HepG2 (cell line): Measurements from ENCODE around the gene RASIP1. TPM values are rescaled to one million over a fixed set of nuclear protein-coding genes. Genes with fewer than 3 reads are reported as not detected.

Source experiments
- ELF1 ChIP-seq: sonication (generic); formaldehyde crosslinking; IDR thresholded peaks from 2 replicates; pipeline ENCODE4 v1.4.0; 2020; ENCODE audit warnings: missing genetic modification reagents
- FOXP1 ChIP-seq, 2 experiments: fragments of 450-650 bp in 1 of 2; IDR thresholded peaks; 2 replicates each; pipeline ENCODE4 v1.6.1; 2017 to 2018; ENCODE audit warnings: antibody characterized with exemption in 1 of 2
- GATAD1 ChIP-seq: IDR thresholded peaks from 2 replicates; pipeline ENCODE4 v1.6.1; 2016; ENCODE audit warnings: missing genetic modification reagents, missing compliant biosample characterization
- GPN1 ChIP-seq: sonication (generic); formaldehyde crosslinking; IDR thresholded peaks from 2 replicates; pipeline ENCODE4 v1.5.1; 2020; ENCODE audit warnings: missing genetic modification reagents, borderline replicate concordance
- HOXA7 ChIP-seq: sonication (generic); formaldehyde crosslinking; IDR thresholded peaks from 2 replicates; pipeline ENCODE4 v1.8.1; 2022; ENCODE audit warnings: mild to moderate bottlenecking, missing genetic modification reagents, moderate library complexity
- IKZF1 ChIP-seq: fragments of 450-650 bp; IDR thresholded peaks from 2 replicates; pipeline ENCODE4 v1.7.1; 2016
- PHF21A ChIP-seq: sonication (generic); formaldehyde crosslinking; IDR thresholded peaks from 2 replicates; pipeline ENCODE4 v1.5.0; 2020; ENCODE audit warnings: mild to moderate bottlenecking, missing genetic modification reagents
- SAP130 ChIP-seq: IDR thresholded peaks from 2 replicates; pipeline ENCODE4 v1.6.1; 2016; ENCODE audit warnings: low read depth
- YEATS2 ChIP-seq: sonication (generic); formaldehyde crosslinking; IDR thresholded peaks from 2 replicates; pipeline ENCODE4 v1.4.0; 2020; ENCODE audit warnings: missing genetic modification reagents, borderline replicate concordance
- ZNF264 ChIP-seq: sonication (generic); formaldehyde crosslinking; IDR thresholded peaks from 2 replicates; pipeline ENCODE4 v1.4.0; 2020; ENCODE audit warnings: missing genetic modification reagents
- ZNF577 ChIP-seq: sonication (generic); formaldehyde crosslinking; IDR thresholded peaks from 2 replicates; pipeline ENCODE4 v1.4.0; 2020; ENCODE audit warnings: mild to moderate bottlenecking, low read depth, missing genetic modification reagents, borderline replicate concordance
- ZNF776 ChIP-seq: sonication (generic); formaldehyde crosslinking; IDR thresholded peaks from 2 replicates; pipeline ENCODE4 v1.4.0; 2020; ENCODE audit warnings: mild to moderate bottlenecking, missing genetic modification reagents
- polyA plus RNA-seq, 8 experiments: library from polyadenylated mRNA; depleted of rRNA in 3 of 8; stranded (reverse) in 7 of 8; unstranded in 1 of 8; fragments of >200 nt; fragmentation: Illumina TruSeq in 4 of 8; extraction: Trizol in 4 of 8; gene quantifications; 2 replicates each; pipeline versions ENCODE4 v1.2.1 to v1.2.3, GENCODE V29; 2011 to 2016; ENCODE audit warnings: low read depth in 4 of 8, missing spikeins in 1 of 8, mixed read lengths in 1 of 8; ENCODE audit not compliant: insufficient read depth in 1 of 8
- total RNA-seq, 5 experiments: library from RNA; depleted of rRNA; stranded (reverse); fragments of >200 nt; fragmentation: Illumina TruSeq; extraction: Trizol; gene quantifications; 2 replicates each; pipeline ENCODE4 v1.2.3, GENCODE V29; 2016; ENCODE audit warnings: low read depth in 1 of 5
- TF ChIP-seq, protein P1 (sequence below): sonication (generic); formaldehyde crosslinking; IDR thresholded peaks from 2 replicates; pipeline ENCODE4 v1.4.0; 2020; ENCODE audit warnings: mild to moderate bottlenecking, missing genetic modification reagents
- TF ChIP-seq, protein P2 (sequence below): sonication (generic); formaldehyde crosslinking; IDR thresholded peaks from 2 replicates; pipeline ENCODE4 v1.8.1; 2023; ENCODE audit warnings: missing genetic modification reagents, inconsistent platforms, borderline replicate concordance
- TF ChIP-seq, protein P3 (sequence below): sonication (generic); formaldehyde crosslinking; IDR thresholded peaks from 2 replicates; pipeline ENCODE4 v1.4.0; 2020; ENCODE audit warnings: mild to moderate bottlenecking, missing genetic modification reagents
- TF ChIP-seq, protein P4 (sequence below): sonication (generic); formaldehyde crosslinking; IDR thresholded peaks from 2 replicates; pipeline ENCODE4 v1.4.0; 2020; ENCODE audit warnings: low read depth, missing genetic modification reagents
- TF ChIP-seq, protein P5 (sequence below): sonication (generic); formaldehyde crosslinking; IDR thresholded peaks from 2 replicates; pipeline ENCODE4 v1.5.1; 2020; ENCODE audit warnings: mild to moderate bottlenecking, missing genetic modification reagents, moderate library complexity

Gene RASIP1
- total and polyA plus RNA-seq, 2 of the 13 experiments (the other 11 are each of a cell fraction or from before 2014, with no cell fraction given), result 0.44 to 0.58 TPM

DNA sequence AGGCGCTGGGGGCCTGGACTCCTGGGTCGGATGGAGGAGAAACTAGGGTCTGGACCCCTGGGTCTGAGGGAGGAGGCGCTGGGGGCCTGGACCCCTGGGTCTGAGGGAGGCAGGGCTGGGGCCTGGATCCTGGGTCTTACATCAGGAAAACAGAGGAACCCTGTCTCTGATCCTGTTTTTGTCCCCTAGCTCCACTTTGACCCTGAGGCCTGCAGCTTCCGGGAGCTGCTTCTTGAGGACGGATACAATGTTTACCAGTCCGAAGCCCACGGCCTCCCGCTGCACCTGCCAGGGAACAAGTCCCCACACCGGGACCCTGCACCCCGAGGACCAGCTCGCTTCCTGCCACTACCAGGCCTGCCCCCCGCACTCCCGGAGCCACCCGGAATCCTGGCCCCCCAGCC is 17.3 kb upstream of the RASIP1 start (continued):
- TF ChIP-seq, protein P1, sequence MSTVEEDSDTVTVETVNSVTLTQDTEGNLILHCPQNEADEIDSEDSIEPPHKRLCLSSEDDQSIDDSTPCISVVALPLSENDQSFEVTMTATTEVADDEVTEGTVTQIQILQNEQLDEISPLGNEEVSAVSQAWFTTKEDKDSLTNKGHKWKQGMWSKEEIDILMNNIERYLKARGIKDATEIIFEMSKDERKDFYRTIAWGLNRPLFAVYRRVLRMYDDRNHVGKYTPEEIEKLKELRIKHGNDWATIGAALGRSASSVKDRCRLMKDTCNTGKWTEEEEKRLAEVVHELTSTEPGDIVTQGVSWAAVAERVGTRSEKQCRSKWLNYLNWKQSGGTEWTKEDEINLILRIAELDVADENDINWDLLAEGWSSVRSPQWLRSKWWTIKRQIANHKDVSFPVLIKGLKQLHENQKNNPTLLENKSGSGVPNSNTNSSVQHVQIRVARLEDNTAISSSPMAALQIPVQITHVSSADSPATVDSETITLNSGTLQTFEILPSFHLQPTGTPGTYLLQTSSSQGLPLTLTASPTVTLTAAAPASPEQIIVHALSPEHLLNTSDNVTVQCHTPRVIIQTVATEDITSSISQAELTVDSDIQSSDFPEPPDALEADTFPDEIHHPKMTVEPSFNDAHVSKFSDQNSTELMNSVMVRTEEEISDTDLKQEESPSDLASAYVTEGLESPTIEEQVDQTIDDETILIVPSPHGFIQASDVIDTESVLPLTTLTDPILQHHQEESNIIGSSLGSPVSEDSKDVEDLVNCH (CRISPR knock-in tag), result no peak
- TF ChIP-seq, protein P2, sequence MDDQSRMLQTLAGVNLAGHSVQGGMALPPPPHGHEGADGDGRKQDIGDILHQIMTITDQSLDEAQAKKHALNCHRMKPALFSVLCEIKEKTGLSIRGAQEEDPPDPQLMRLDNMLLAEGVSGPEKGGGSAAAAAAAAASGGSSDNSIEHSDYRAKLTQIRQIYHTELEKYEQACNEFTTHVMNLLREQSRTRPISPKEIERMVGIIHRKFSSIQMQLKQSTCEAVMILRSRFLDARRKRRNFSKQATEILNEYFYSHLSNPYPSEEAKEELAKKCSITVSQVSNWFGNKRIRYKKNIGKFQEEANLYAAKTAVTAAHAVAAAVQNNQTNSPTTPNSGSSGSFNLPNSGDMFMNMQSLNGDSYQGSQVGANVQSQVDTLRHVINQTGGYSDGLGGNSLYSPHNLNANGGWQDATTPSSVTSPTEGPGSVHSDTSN (CRISPR knock-in tag), result no peak
- no peak for TF ChIP-seq YEATS2 (CRISPR knock-in tag)
- TF ChIP-seq ZNF776 (CRISPR knock-in tag), result no peak
- peak; percentile 42; the same call in 1 of the 2 replicates for TF ChIP-seq ZNF264
- TF ChIP-seq, protein P3, sequence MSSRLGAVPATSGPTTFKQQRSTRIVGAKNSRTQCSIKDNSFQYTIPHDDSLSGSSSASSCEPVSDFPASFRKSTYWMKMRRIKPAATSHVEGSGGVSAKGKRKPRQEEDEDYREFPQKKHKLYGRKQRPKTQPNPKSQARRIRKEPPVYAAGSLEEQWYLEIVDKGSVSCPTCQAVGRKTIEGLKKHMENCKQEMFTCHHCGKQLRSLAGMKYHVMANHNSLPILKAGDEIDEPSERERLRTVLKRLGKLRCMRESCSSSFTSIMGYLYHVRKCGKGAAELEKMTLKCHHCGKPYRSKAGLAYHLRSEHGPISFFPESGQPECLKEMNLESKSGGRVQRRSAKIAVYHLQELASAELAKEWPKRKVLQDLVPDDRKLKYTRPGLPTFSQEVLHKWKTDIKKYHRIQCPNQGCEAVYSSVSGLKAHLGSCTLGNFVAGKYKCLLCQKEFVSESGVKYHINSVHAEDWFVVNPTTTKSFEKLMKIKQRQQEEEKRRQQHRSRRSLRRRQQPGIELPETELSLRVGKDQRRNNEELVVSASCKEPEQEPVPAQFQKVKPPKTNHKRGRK (CRISPR knock-in tag), result no peak
- TF ChIP-seq GPN1 (CRISPR knock-in tag), result no peak
- TF ChIP-seq SAP130 (CRISPR knock-in tag), result 0 out of 2 replicates have a peak, but pooled peaks have one; percentile 24
- TF ChIP-seq ZNF577 (CRISPR knock-in tag), result no peak
- 0 out of 2 replicates have a peak, but pooled peaks have one; percentile 25 for TF ChIP-seq PHF21A (CRISPR knock-in tag)
- TF ChIP-seq ELF1 (CRISPR knock-in tag), result peak; percentile 64
- TF ChIP-seq FOXP1 (IDR thresholded peaks at IDR 0.05), result no peak
- 0 out of 2 replicates have a peak, but pooled peaks have one; percentile 12 for TF ChIP-seq FOXP1 (CRISPR knock-in tag; IDR thresholded peaks at IDR 0.05)
- TF ChIP-seq IKZF1, result no peak
- no peak for TF ChIP-seq GATAD1 (CRISPR knock-in tag)
- TF ChIP-seq, protein P4, sequence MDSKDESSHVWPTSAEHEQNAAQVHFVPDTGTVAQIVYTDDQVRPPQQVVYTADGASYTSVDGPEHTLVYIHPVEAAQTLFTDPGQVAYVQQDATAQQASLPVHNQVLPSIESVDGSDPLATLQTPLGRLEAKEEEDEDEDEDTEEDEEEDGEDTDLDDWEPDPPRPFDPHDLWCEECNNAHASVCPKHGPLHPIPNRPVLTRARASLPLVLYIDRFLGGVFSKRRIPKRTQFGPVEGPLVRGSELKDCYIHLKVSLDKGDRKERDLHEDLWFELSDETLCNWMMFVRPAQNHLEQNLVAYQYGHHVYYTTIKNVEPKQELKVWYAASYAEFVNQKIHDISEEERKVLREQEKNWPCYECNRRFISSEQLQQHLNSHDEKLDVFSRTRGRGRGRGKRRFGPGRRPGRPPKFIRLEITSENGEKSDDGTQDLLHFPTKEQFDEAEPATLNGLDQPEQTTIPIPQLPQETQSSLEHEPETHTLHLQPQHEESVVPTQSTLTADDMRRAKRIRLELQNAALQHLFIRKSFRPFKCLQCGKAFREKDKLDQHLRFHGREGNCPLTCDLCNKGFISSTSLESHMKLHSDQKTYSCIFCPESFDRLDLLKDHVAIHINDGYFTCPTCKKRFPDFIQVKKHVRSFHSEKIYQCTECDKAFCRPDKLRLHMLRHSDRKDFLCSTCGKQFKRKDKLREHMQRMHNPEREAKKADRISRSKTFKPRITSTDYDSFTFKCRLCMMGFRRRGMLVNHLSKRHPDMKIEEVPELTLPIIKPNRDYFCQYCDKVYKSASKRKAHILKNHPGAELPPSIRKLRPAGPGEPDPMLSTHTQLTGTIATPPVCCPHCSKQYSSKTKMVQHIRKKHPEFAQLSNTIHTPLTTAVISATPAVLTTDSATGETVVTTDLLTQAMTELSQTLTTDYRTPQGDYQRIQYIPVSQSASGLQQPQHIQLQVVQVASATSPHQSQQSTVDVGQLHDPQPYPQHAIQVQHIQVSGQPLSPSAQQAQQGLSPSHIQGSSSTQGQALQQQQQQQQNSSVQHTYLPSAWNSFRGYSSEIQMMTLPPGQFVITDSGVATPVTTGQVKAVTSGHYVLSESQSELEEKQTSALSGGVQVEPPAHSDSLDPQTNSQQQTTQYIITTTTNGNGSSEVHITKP (CRISPR knock-in tag), result no peak
- no peak for TF ChIP-seq HOXA7 (CRISPR knock-in tag)
- TF ChIP-seq, protein P5, sequence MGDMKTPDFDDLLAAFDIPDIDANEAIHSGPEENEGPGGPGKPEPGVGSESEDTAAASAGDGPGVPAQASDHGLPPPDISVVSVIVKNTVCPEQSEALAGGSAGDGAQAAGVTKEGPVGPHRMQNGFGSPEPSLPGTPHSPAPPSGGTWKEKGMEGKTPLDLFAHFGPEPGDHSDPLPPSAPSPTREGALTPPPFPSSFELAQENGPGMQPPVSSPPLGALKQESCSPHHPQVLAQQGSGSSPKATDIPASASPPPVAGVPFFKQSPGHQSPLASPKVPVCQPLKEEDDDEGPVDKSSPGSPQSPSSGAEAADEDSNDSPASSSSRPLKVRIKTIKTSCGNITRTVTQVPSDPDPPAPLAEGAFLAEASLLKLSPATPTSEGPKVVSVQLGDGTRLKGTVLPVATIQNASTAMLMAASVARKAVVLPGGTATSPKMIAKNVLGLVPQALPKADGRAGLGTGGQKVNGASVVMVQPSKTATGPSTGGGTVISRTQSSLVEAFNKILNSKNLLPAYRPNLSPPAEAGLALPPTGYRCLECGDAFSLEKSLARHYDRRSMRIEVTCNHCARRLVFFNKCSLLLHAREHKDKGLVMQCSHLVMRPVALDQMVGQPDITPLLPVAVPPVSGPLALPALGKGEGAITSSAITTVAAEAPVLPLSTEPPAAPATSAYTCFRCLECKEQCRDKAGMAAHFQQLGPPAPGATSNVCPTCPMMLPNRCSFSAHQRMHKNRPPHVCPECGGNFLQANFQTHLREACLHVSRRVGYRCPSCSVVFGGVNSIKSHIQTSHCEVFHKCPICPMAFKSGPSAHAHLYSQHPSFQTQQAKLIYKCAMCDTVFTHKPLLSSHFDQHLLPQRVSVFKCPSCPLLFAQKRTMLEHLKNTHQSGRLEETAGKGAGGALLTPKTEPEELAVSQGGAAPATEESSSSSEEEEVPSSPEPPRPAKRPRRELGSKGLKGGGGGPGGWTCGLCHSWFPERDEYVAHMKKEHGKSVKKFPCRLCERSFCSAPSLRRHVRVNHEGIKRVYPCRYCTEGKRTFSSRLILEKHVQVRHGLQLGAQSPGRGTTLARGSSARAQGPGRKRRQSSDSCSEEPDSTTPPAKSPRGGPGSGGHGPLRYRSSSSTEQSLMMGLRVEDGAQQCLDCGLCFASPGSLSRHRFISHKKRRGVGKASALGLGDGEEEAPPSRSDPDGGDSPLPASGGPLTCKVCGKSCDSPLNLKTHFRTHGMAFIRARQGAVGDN (CRISPR knock-in tag), result peak; percentile 83
